GM12878 (cell line): Measurements from ENCODE around the gene DUSP18.

Experiments
- CEBPZ ChIP-seq: fragments of 150-350 bp; IDR thresholded peaks from 2 replicates; pipeline ENCODE4 v1.6.1; 2016; ENCODE audit warnings: low read depth, low read length
- CTCF ChIP-seq, 3 experiments: IDR thresholded peaks in 2 of 3; conservative IDR thresholded peaks in 1 of 3; 2 replicates each; pipeline ENCODE4 v1.5.1; 2011; ENCODE audit warnings: low read depth in 3 of 3, low read length in 3 of 3, mild to moderate bottlenecking in 3 of 3, control low read depth in 2 of 3, moderate library complexity in 2 of 3, inconsistent platforms in 1 of 3, mixed read lengths in 1 of 3; ENCODE audit not compliant: control insufficient read depth in 2 of 3, insufficient read depth in 1 of 3; ENCODE audit errors: extremely low read depth in 1 of 3
- CUX1 ChIP-seq: IDR thresholded peaks from 2 replicates; pipeline ENCODE4 v1.6.1; 2012; ENCODE audit warnings: improper control_type of control experiment, low read depth, low read length; ENCODE audit not compliant: insufficient replicate concordance
- MTA3 ChIP-seq: IDR thresholded peaks from 2 replicates; pipeline ENCODE4 v1.6.1; 2012; ENCODE audit warnings: low read length, inconsistent platforms, borderline replicate concordance
- SREBF2 ChIP-seq: IDR thresholded peaks from 2 replicates; pipeline ENCODE4 v1.6.1; 2012; ENCODE audit warnings: mild to moderate bottlenecking, low read length

GRCh38 chr22:30667494-30668385 is at the start of gene DUSP18:
- peak in 2 of 3 experiments; percentile 21 to 25; a peak in 1 of 6 replicates for TF ChIP-seq CTCF (IDR thresholded peaks at IDR 0.05 in 2 of 3, conservative IDR thresholded peaks at IDR 0.05 in 1 of 3; ENCODE audit: control insufficient read depth in 2 of 3, extremely low read depth in 1 of 3, insufficient read depth in 1 of 3, low read depth in 3 of 3, low read length in 3 of 3)
- TF ChIP-seq SREBF2: no peak
- TF ChIP-seq MTA3: no peak
- TF ChIP-seq CEBPZ: no peak
- TF ChIP-seq CUX1: no peak
